ENCODE measurements around the gene ALDH3A1. TPM values are rescaled to one million over a fixed set of nuclear protein-coding genes. Genes with fewer than 3 reads are reported as not detected.

The ALDH3A1 gene
- total RNA-seq, 1 experiment from 2014 or later, result 0.39 TPM

- no peak overlapping the region for H4K5ac ChIP-seq (ENCODE audit: insufficient read length, low read depth, low read length)
- no peaks in the 10 kb centered on the region for H3K9me3 ChIP-seq (ENCODE audit: control insufficient read depth, low read depth, low read length)
- H3K14ac ChIP-seq (ENCODE audit: insufficient read depth, low read length), result no peak overlapping the region
- no peak overlapping the region for H3K4ac ChIP-seq (ENCODE audit: low read depth, low read length)
- H3K4me1 ChIP-seq (ENCODE audit: insufficient read depth, low read length), result no peaks in the 10 kb centered on the region
- H3K27me3 ChIP-seq (ENCODE audit: insufficient read depth, low read length), result no peaks in the 10 kb centered on the region; the same call in 1 of the 2 replicates
- H3K56ac ChIP-seq (ENCODE audit: insufficient read length, low read depth, low read length), result no peak overlapping the region
- H2BK120ac ChIP-seq (ENCODE audit: low read depth, low read length, poor library complexity, severe bottlenecking), result no peak overlapping the region
- no peak overlapping the region for H2AK5ac ChIP-seq (ENCODE audit: insufficient read length, low read length)
- no peak overlapping the region for H2AFZ ChIP-seq (ENCODE audit: low read length)
- H2BK15ac ChIP-seq (ENCODE audit: low read depth, low read length), result no peak overlapping the region
- no peaks in the 10 kb centered on the region for H3K79me2 ChIP-seq (ENCODE audit: insufficient read depth, low read length)
- TF ChIP-seq CTCF (conservative IDR thresholded peaks at IDR 0.05), result no peak
- Mint-ChIP-seq H3K27me3 (ENCODE audit: low read depth) (peaks cover 13% of the 10 kb centered on the region), H3K9me3 (no peaks in the 10 kb centered on the region), H3K36me3 (ENCODE audit: insufficient read depth in 1 of 3, low read depth in 3 of 3) (no peaks in the 10 kb centered on the region; a peak in 1 of 7 replicates), H3K4me3 (no peak overlapping the region), H3K4me1 (peaks cover 4 to 7% of the 10 kb centered on the region in 2 experiments), H3K27ac (no peak overlapping the region)
- H4K20me1 ChIP-seq (ENCODE audit: control insufficient read depth, insufficient read depth, insufficient read length), result no peaks in the 10 kb centered on the region
- H3K27ac ChIP-seq (ENCODE audit: insufficient read length, low read depth, low read length), result no peak overlapping the region
- H2BK20ac ChIP-seq (ENCODE audit: low read depth, low read length, poor library complexity, severe bottlenecking), result no peak overlapping the region
- H2BK12ac ChIP-seq (ENCODE audit: insufficient read length, low read depth, low read length), result no peak overlapping the region
- no CpG with 5 or more reads among the region's 7 CpGs for WGBS (ENCODE audit: extremely low coverage, insufficient read length, low lambda C conversion rate)
- DNase-seq, result no peak
- H3K23ac ChIP-seq (ENCODE audit: insufficient read length, low read depth, low read length), result no peak overlapping the region
- peaks cover 7% of the 10 kb centered on the region for H3K23me2 ChIP-seq (ENCODE audit: insufficient read length, low read depth, low read length, poor library complexity, severe bottlenecking)
- H2BK5ac ChIP-seq (ENCODE audit: insufficient read length, low read length), result no peak overlapping the region
- no peak overlapping the region for H4K91ac ChIP-seq (ENCODE audit: insufficient read length, low read depth, low read length)
- no peaks in the 10 kb centered on the region for H3K79me1 ChIP-seq (ENCODE audit: insufficient read depth, low read depth, low read length, poor library complexity, severe bottlenecking)
- no peak overlapping the region for H3K4me2 ChIP-seq (ENCODE audit: insufficient read depth, insufficient read length, low read length)
- no peak overlapping the region for H3K9ac ChIP-seq (ENCODE audit: extremely low read depth, insufficient read length, low read length)
- no peak overlapping the region for H3T11ph ChIP-seq (ENCODE audit: low read length)
- no peak overlapping the region for H3K18ac ChIP-seq (ENCODE audit: insufficient read length, low read depth, low read length)
- no peak overlapping the region for H4K8ac ChIP-seq (replicated peaks; ENCODE audit: insufficient read length, low read depth, low read length)
Observed at GRCh38 chr17:19740933-19741332, 7.2 kb downstream of the ALDH3A1 start.
